NB4 (cell line): ENCODE data around the gene MRPL45.

Source experiments
- CTCF ChIP-seq: IDR thresholded peaks from one replicate; pipeline ENCODE4 v1.5.1; 2012; ENCODE audit warnings: low read depth, low read length
- MYC ChIP-seq: IDR thresholded peaks from 2 replicates; pipeline ENCODE4 v1.6.1; 2011; ENCODE audit warnings: low read depth, low read length
- POLR2A ChIP-seq: IDR thresholded peaks from 2 replicates; pipeline ENCODE4 v1.6.1; 2011; ENCODE audit warnings: mild to moderate bottlenecking; ENCODE audit not compliant: insufficient read length; ENCODE audit errors: extremely low read depth

- no peak for TF ChIP-seq CTCF
- TF ChIP-seq MYC = no peak
- TF ChIP-seq POLR2A = no peak
Observed at GRCh38 chr17:38341035-38341721, 44.2 kb downstream of the MRPL45 start.
